EL (cell line): Measurements from ENCODE around the gene PLXNC1.

Experiments used
- DNase-seq: peaks from one replicate; pipeline ENCODE4 v3.0.0-alpha.2; 2016

PLXNC1 gene

GRCh38 chr12:94135896-94136295 is 12.5 kb upstream of the PLXNC1 start:
- no peak for DNase-seq

- no peak for DNase-seq
Observed at GRCh38 chr12:94139816-94140215, 8.6 kb upstream of the PLXNC1 start.

- peak; percentile 16 for DNase-seq
Observed at GRCh38 chr12:94140556-94140955, 7.8 kb upstream of the PLXNC1 start.

GRCh38 chr12:94141004-94141764 is 7.2 kb upstream of the PLXNC1 start:
- DNase-seq, result no peak

- DNase-seq, result no peak
Observed at GRCh38 chr12:94141892-94142291, 6.5 kb upstream of the PLXNC1 start.

- no peak for DNase-seq
Observed at GRCh38 chr12:94143438-94143837, 4.9 kb upstream of the PLXNC1 start.

- no peak for DNase-seq
Observed at GRCh38 chr12:94143951-94144350, 4.4 kb upstream of the PLXNC1 start.

- DNase-seq, result no peak
Observed at GRCh38 chr12:94144781-94145180, 3.6 kb upstream of the PLXNC1 start.

- peak; percentile 64 for DNase-seq
Observed at GRCh38 chr12:94145191-94145983, 3.0 kb upstream of the PLXNC1 start.

- no peak for DNase-seq
Observed at GRCh38 chr12:94146166-94146936, 2.0 kb upstream of the PLXNC1 start.

- DNase-seq, result no peak
Observed at GRCh38 chr12:94147387-94147990, 888 bp upstream of the PLXNC1 start.

- DNase-seq, result no peak
Observed at GRCh38 chr12:94148739-94149118, 352 bp downstream of the PLXNC1 start.

- DNase-seq, result peak; percentile 62
Observed at GRCh38 chr12:94149119-94149780, 873 bp downstream of the PLXNC1 start.

- peak; percentile 31 for DNase-seq
Observed at GRCh38 chr12:94149781-94150239, 1.4 kb downstream of the PLXNC1 start.

- no peak for DNase-seq
Observed at GRCh38 chr12:94150240-94151121, 2.1 kb downstream of the PLXNC1 start.

GRCh38 chr12:94151582-94151981 is 3.2 kb downstream of the PLXNC1 start:
- no peak for DNase-seq

GRCh38 chr12:94152292-94153078 is 4.1 kb downstream of the PLXNC1 start:
- no peak for DNase-seq

GRCh38 chr12:94157181-94157580 is 8.8 kb downstream of the PLXNC1 start:
- DNase-seq, result no peak

GRCh38 chr12:94157981-94158411 is 9.6 kb downstream of the PLXNC1 start:
- no peak for DNase-seq

- DNase-seq, result no peak
Observed at GRCh38 chr12:94158666-94159065, 10.3 kb downstream of the PLXNC1 start.
